HT1080 (cell line): ENCODE data around the gene DCUN1D5. TPM values are rescaled to one million over a fixed set of nuclear protein-coding genes. Genes with fewer than 3 reads are reported as not detected.

Experiments used
- DNase-seq: peaks from one replicate; pipeline ENCODE4 v3.0.0-alpha.2; 2015; ENCODE audit warnings: low read depth
- polyA plus RNA-seq, 2 experiments: library from polyadenylated mRNA; depleted of rRNA; stranded (reverse); fragments of >200 nt; gene quantifications; 2 replicates each; pipeline ENCODE4 v1.2.3, GENCODE V29; 2015
- total RNA-seq: library from RNA; depleted of rRNA; stranded (reverse); fragments of >200 nt; shearing (Covaris generic); gene quantifications from 2 replicates; pipeline ENCODE4 v1.2.3, GENCODE V29; 2014; rRNA removed

Gene DCUN1D5
- 138 and 149 TPM in 2 replicates for total RNA-seq
- 141 and 213 TPM in 2 replicates for polyA plus RNA-seq (2015; cell fraction: cytosol; rRNA removed)
- polyA plus RNA-seq (2015; cell fraction: nucleus; rRNA removed), result 85.5 and 101 TPM in 2 replicates

DNA sequence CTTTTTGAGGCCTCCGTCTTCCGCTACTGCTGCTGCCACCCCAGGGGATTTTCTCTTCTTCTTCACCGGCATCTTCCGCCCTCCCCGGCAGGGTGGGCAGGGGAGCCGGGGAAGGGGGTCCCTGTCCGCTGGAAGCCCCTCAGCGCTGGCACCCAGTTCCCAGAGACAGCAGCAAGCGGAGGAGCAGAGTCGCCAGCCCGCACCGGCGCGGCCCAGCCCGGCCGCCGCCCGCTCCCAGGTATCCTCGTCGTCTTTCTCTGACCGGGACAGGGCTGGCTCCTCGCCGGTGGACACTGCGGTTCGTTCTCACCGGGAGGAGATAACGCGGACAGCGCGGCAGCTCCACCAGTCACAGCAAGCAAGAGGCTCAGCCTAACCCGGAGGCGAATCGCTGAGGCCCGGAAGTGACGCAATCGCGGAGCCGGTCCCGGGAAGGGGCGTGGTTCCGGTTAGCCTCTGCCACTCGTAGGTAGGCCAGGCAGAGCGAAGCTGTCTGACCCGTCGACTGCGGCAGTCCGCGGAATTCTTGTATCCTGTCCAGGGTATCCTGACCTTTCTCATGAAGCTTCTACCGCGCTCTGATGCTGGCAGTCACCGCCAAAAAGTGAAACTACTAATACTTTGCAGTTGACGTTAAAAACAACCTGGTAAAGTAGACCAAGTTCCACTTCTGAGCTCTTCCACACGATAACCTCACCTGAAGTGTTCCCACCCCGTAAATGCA lies at the start of gene DCUN1D5:
Gene DCUN1D5, minus strand, starts transcription at position 360 of the 724 bp plus-strand sequence. Its CDS starts 288 bp downstream, at position 72.
- DNase-seq, result peak; percentile 95

DNA sequence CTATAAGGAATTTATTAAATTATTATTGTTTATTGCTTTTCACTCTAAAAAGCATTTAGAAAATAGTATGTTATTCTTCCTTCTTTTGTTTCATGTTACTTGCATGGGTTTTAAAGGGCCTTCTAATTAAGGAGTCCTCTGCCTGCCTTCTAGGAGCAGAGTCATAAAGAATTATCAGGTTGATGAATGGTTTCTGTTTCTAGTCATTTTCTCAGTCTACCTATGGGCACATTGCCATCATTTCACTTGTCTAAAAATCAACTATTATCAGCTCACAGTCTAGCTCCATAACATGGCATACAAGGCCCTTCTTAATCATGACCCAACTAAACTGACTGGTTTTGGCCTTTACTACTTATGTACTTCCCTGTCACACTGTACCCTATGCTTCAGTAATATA lies 33.5 kb upstream of the DCUN1D5 start:
- no peak for DNase-seq

DNA sequence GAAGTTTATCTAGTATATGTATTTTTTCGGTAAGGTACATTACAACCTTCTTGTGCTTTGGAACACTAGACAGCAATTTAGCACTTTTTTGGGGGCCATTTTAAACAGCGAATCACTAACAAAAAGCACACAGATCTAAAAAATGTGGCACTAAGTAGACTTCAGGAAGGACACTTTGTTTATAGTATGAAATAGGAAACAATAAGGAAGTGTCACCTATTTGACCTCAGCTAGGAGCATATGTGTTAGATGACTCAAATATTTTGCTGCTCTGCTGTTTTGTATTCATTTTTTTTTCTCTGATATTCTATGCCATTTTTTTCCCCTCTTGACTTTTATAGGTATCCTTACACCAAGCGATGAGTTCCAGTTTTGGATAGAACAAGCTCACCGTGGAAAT lies 22.9 kb upstream of the DCUN1D5 start:
- no peak for DNase-seq

DNA sequence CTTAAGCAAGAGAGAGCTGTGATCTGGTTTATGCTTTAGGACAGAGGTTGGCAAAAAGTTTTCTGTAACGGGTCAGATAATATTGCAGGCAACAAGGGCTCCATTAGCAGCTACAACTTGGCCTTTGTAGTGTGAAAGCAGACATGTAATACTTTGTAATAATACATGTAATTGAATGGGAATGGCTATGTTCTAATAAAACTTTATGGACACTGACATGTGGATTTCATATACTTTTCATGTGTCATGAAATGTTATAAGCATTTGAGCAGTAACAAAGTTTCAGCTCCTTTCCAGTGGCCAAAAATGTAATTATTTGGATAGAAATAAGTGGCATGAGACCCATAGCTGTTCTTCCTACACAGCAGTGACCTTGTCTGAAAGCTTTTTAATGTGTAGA lies 20.4 kb upstream of the DCUN1D5 start:
- no peak for DNase-seq

DNA sequence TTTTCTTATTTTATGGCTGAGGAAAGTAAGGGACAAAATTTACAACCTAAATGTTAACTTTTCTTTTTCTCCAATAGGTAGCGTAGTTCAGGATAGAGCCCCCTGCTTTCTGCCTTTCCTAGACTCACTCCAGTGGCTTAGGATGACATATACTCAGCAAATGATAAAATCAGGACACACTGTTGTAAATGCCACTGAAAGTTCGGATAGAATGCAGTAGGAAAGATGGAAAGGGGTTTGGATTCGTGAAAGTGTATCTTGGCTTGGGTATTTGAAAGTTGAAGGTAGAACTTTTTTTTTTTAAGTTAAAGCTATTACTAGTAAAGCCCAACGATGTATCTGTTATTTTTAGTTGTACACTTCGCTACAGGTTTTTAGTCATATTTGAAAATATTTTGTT lies 19.4 kb upstream of the DCUN1D5 start:
- DNase-seq, result no peak

DNA sequence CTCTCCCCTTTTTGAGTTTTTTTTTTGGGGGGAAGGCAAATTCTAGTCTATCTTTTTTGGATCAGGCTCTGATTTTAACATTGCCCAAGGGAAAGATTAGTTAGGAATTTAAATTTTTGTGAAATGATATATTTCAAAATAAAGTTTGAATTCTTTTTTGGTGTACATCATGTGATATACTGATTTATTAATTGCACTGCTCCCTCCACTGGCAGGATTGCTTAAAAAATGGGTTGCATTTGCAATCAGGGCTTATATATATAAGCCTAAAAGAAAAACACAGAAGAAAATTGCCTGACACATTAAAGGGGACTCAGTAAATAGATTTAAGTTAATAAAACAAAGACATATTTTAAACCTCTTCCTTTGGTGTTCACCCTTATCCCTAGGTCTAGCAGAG lies 18.4 kb upstream of the DCUN1D5 start:
- peak; percentile 21 for DNase-seq

DNA sequence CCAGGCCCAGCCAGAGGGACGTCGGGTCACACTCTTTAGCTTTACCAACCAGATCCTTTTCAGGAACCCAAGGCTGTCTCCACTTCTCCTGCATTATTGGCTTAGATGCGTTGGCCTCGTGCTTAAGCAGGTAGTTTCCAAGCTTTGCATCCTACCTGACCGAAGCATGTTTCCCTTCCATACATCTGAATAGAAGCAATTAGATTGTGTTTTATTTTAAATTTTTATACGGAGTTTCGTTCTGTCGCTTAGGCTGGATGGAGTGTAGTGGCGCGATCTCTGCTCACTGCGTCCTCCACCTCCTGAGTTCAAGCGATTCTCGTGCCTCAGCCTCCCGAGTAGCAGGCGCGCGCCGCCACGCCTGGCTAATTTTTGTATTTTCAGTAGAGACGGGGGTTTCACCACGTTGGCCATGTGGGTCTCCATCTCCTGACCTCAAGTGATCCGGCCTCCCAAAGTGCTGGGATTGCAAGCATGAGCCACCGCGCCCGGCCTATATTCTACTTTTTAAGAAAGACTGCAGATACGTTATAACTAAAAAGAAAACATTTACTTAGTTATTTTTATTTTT lies 17.9 kb upstream of the DCUN1D5 start:
- no peak for DNase-seq

DNA sequence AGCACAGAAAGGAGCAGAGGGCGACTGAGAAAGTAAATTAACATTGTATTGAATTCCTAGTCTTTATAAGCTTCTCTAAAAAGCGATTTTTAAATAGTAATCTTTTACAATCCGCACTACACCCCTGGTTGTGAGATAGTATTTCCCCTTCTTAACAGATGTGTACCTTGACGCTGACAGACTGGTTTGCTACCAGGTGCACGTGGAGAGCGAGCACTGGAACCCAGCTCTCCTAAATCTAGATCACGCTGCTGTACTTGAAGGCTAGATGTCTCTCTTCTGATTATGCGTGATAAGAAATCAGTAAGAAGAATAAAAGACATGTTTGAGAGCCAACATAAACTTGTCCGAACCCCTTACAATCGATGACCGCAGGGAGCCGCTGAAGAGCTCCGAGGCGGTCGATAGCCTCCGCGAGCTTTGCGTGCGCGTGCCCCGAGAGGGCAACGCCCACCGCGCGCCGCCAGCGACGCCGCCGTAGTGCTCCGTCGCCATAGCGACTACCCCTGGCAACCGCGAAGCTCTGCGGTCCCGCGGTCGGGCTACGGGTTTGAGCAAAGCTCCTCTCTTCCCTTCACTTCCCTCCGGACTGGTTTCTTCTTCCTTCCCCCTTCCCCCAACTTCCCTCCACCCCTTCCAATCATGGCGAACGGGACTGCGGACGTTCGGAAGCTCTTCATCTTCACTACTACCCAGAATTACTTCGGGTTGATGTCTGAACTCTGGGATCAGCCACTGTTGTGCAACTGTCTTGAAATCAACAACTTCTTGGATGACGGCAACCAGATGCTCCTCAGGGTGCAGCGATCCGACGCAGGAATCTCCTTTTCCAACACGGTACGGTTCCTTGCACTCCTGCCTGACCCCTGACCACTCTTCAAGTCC lies 17.2 kb upstream of the DCUN1D5 start, which contains the start of gene DYNC2H1:
Gene DYNC2H1, plus strand, starts transcription at position 494 of the 885 bp plus-strand sequence. Its CDS starts 149 bp downstream, at position 643.
- DNase-seq, result peak; percentile 95

DNA sequence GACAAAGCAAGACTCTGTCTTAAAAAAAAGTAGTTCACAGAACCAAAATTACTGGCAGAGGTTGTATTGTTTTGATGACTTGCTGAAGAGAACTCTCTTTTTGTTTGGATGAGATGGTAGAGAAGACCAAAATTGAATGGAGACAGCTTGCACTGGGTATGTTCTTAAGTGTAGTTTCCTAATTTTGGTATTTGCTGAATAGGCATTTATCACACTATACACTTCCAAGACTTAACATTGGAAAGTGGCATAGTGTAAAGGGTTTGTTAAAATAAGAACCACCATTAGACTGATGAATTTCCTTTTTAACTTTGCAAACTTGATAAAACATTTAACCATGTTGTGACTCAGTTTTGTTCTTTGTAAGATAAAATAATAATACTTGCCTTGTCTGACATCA lies 5.3 kb upstream of the DCUN1D5 start:
- no peak for DNase-seq

DNA sequence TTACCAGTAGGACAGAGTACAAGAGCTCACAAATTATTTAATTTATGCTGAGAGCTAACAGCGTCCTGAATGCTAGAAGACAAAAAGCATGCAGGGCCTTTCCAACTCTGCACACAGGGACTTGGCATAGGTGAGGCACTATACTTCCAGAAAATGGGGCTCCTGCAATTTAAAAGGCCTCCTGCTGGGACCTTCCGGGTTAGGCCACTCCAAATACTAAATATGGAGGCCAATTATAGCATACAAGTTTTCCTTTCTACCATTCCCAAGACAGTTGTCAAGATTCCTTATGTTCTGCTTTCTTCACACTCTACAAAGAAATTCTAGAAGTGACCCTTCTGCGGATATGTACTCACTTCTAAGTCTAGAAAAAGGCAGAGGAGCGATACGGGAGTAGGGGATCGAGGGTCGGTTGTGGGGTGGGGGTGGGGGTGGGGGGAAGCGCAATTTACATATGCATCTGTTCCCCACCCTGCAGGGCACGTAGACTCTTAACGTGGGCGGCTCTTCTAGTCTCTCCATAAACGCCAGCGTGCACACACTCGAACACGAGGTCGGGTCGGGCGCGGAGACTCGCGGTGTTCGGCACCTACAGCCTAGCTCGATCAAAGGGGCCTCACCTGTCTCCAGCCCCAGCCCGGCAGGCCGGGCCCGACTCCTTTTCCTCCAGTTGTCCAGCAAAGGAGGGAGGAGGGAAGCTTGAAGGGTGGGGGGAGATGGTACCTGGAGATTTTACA lies 728 bp downstream of the DCUN1D5 start:
- DNase-seq, result peak; percentile 13

DNA sequence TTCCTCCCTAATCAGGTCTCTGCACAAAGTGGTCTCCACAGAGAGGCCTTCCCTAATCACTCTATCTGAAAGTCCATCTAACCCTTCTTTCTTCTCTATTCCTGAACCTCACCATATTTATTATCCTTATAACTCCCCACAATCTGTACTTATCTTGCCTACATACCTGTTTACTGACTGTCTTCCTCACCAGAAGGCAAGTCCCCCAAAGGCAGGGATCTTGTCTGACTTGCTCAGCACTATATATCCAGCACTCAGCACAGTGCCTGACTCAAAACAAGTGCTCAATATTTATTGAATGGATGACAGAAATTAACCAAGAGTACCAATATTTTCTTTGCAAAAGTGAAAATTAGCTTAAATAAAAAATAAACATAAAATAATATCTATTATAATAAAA lies 5.5 kb downstream of the DCUN1D5 start:
- DNase-seq, result no peak

DNA sequence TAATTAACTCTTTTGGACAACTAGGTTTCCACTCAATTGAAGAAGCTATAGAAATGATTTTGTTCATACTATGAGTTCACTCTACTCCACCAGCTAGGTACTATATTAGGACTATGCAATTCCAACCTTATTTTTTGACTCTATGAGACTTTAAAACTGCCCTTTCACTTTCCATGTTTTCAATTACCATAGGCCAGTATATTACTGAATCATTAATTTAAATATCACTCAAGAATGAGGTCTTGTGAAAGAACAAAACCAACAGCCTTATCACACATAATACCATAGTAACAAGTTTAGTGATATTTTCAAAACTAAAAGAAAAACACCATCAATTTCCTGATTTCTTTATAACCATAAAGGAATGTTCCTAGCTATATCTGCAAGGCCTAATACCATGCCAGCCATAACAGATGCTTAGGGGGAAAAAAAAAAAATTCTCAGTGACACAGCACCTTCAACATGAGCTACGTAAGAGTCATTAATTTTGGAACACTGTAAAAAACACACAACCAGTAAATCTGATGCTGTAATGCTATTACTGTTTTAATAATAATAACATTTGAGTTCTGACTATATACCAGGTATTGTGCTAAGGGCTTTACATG lies 6.1 kb downstream of the DCUN1D5 start:
- no peak for DNase-seq

DNA sequence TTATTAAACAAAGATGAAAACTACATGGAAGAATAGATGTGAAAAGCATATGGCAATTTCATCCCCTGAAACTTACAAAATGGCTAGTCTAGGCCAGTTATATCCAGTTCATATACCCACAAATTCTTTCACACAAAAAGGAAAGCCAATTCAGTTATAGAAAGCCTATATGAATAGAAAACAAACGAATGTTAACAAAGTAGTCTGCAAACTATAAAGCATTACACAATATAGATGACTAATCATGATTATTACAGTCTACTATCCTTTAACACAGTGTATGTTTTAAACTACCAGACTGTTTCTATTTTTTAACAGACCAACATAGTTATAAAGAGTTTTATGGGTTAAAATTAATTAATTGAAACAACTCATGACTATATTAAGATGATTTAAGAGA lies 12.1 kb downstream of the DCUN1D5 start:
- no peak for DNase-seq

DNA sequence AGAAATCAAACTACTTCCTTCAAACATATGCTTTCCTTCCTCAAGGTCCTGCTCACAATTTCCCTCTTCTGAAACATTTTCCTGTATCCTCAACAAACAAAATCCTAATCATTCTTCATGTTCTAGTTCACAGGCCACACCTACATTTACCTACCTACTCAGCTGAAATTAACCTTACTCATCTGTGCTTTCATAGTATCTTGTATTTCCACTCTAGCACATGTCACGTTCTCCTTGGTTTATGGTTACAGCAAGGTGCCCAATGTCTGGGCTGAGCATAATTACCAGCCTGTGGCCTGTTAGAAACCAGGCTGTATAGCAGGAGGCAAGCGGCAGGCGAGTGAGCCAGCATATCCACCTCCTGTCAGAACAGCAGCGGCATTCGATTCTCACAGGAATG lies 13.2 kb downstream of the DCUN1D5 start:
- DNase-seq, result no peak

DNA sequence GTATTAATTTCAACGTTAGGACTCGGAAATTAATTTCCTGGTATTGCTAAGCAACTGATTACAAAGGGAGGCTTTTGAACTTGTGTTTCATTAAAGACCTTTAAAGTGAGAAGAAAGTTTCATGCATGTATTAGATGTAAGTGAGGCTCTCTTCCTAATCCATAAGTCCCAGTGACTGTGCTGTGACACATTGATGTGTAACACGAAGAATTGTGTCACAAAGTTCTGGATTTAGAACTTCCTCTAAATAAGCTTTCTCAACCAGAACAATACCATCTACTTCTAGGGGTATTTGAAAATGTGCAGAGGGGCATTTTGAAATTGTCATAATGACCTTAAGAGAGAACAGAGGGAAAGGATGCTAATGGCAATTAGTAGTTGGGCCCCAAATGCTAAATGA lies 14.4 kb downstream of the DCUN1D5 start:
- DNase-seq, result no peak

DNA sequence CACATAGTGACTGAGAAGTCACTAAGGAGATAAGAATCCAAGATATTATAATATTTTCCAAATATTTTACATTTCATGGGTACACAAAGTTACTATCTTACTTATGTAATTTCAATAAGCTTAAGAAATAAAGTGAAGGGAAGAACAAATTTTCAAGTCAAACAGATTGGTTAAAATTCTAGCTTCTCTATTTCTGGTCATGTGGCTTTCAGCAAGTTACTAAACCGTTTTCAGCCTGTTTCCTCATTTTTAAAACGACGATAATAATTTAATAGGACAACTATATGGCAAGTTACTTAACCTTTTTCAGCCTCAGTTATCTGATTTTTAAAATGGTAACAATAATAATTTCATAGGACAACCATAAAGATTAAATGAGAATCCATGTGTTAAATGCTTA lies 15.6 kb downstream of the DCUN1D5 start:
- no peak for DNase-seq

DNA sequence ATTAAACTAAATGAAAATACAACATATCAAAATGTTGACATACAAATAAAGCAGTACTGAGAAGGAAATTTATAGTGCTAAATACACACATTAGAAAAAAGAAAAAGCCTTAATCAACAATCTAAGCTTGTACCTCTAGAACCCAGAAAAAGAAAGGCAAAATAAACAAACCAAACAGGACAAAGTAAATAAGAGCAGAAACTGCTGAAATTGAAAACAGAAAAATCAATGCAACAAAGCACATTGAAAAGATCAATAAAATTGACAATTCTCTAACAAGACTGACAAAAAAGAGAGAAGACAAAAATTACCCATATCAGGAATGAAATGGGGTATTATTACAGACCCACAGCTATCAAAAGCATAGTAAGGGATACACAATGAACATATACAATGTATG lies 21.0 kb downstream of the DCUN1D5 start:
- DNase-seq, result no peak

DNA sequence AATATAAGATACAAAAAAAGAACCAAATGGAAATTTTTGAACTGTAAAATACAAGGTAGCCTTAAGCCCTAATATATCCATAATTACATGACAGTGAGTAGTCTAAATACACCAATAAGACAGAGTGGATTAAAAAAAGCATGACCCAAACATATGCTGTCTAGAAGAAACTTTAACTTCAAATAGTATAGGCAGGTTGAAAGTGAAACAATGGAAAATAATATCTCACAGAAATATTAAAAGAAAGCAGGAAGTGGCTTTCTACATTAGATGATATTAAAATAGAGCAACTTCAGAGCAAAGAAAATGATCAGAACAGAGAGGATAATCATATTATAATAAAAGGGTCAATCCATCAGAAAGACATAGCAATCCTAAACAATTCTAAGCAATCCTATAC lies 21.8 kb downstream of the DCUN1D5 start:
- DNase-seq, result no peak

DNA sequence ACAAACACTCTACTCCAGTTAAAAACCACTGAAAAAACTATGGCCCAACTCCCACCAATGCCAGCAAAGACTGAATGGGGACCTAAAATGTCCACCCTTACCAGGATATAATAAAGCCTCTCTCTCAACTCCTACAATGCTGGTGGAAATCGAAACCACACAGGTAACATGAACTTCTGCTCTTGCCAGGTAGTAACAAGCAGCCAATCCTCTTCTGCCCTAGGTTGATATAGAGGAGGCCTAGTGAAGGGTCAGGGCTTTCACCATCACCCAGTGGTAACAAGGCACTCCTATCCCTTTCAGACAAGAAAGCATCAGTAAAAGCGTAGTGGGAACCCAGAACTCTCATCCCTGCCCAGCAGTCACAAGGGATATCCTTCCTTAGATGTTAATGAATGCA lies 22.6 kb downstream of the DCUN1D5 start:
- DNase-seq, result no peak

DNA sequence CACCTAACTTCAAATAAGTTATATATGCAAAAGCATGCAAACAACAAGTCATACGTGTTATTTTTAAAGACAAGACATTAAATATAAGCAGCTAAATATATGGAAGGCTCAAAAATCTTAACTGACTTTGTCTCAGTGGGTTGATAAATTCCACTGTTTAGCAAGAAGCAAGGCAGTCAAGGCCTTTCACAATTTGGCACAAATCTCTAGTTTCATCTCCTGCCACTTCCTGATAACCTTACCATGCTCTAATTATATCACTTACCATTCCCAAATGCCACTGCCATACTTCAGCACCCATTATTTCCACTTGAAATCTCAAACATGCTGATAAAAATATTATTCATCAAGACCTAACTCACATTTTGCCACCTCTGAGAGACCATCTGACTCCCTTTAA lies 24.8 kb downstream of the DCUN1D5 start:
- no peak for DNase-seq

DNA sequence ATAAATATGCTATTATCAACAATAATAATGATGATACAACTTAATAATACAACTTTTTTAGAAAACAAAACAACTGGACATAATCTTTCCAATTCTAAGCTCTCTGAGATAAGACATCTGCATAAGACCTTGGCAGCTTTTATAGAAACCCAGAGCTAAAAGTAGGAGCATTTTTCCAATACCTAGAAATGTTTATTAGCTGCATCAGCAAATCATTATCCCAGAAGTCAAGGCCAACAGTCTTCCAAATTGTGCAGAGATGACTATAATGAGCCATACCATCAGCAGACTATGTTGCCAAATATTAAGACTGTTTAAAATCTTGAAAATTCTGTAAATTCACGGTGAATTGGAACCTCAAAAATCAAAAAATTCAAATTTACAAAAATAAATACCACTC lies 30.3 kb downstream of the DCUN1D5 start:
- DNase-seq, result no peak
